GM12873 (cell line): ENCODE data around the gene PHLDA1.

Source experiments
- CTCF ChIP-seq: IDR thresholded peaks from 2 replicates; pipeline ENCODE4 v1.5.1; 2012; ENCODE audit warnings: low read depth, mild to moderate bottlenecking, moderate library complexity, low read length, control low read depth; ENCODE audit not compliant: insufficient read depth; ENCODE audit errors: missing control alignments

Gene PHLDA1

GRCh38 chr12:76072568-76072967 lies 41.0 kb upstream of the PHLDA1 start:
- TF ChIP-seq CTCF = no peak

GRCh38 chr12:76069339-76069738 lies 37.8 kb upstream of the PHLDA1 start:
- no peak for TF ChIP-seq CTCF

- no peak for TF ChIP-seq CTCF
Measured at GRCh38 chr12:76065917-76066316, 34.3 kb upstream of the PHLDA1 start.

GRCh38 chr12:76064904-76065303 lies 33.3 kb upstream of the PHLDA1 start:
- no peak for TF ChIP-seq CTCF

- TF ChIP-seq CTCF = no peak
Measured at GRCh38 chr12:76060111-76060510, 28.5 kb upstream of the PHLDA1 start.

GRCh38 chr12:76057326-76057725 lies 25.8 kb upstream of the PHLDA1 start:
- TF ChIP-seq CTCF = no peak

- no peak for TF ChIP-seq CTCF
Measured at GRCh38 chr12:76055393-76055792, 23.8 kb upstream of the PHLDA1 start.
